Measurements from ENCODE around the gene MFSD2A.
"Not testable (repeated sequence)": the region's sequence is repeated elsewhere in the genome, so short reads cannot be mapped to it uniquely, and the experiment has no call there.

MFSD2A gene

GRCh38 chr1:40003156-40004093, 48.5 kb downstream of the MFSD2A start:
- no peak for DNase-seq (ENCODE audit: low read depth)

DNA sequence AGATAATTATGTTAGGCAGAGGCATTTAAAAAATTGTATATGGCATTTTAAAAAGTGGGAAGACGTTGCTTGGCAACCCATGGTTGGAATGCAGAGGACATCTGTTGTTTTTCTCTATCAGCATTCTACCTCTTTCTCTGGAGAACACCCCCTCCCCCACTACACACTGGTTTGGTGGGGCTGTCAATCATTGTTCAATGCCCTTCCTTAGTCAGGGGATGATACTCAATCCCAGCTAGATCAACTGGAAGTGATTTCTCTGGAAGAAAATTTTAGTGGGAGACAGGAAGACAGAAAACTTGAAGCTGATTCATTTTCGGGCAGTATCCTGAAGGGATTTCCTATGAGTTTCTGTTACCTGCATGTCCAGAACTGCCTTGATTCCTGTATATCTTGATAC, 49.9 kb downstream of the MFSD2A start:
- DNase-seq (ENCODE audit: low read depth): no peak

GRCh38 chr1:40007481-40008034, 52.6 kb downstream of the MFSD2A start:
- DNase-seq (ENCODE audit: low read depth): not testable (repeated sequence)

- DNase-seq (ENCODE audit: low read depth): no peak
Measured at GRCh38 chr1:40011198-40011597, 56.3 kb downstream of the MFSD2A start.

- no peak for DNase-seq (ENCODE audit: low read depth)
Measured at GRCh38 chr1:40014253-40014706, 59.3 kb downstream of the MFSD2A start.

- DNase-seq (ENCODE audit: low read depth): no peak
Measured at GRCh38 chr1:40014812-40015594, 60.1 kb downstream of the MFSD2A start.

DNA sequence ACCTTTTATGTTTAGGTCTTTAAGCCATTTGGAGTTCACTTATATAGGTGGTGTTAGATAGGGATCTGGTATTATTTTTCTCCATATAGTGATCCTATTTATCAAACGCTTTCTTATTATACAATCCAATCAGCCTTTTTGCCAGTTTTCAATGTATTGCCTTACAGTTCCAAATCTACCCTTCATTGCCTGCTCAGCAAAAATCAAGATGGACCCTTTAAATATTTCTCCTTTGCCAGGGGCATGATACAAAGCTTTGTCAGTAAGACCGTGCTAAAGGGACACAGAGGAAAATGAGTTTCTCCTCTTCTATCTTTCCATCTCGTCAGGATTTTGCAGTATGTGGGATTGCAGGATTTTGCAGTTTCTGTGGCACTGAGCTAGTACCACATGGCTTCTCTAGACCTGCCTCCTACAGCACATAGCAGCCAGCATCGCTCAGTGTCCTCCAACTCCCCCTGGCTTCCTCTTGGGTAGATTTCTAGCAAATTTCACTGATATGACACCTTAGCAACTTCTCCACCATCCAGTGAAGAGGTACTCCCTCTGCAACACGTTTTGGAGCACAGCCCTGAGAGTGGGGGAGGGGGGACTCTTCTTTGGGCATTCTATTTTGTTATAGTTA, 63.1 kb downstream of the MFSD2A start:
- DNase-seq (ENCODE audit: low read depth): no peak
